H1 (cell line): Measurements from ENCODE around the gene RASSF5.

Experiments used
- CBX5 ChIP-seq: fragments of 300-800, 300-1000 bp; sonication (generic); IDR thresholded peaks from 2 replicates; pipeline ENCODE4 v1.7.1; 2016; ENCODE audit warnings: antibody characterized with exemption, low read length, low read depth
- CHD2 ChIP-seq: IDR thresholded peaks from 2 replicates; pipeline ENCODE4 v1.6.1; 2012; ENCODE audit warnings: low read length, improper control_type of control experiment
- CTCF ChIP-seq, 3 experiments: IDR thresholded peaks; 1 replicate in 2 of 3; 2 replicates in 1 of 3; pipeline versions ENCODE4 v1.5.1 to v1.6.1; 2011; ENCODE audit warnings: low read length in 3 of 3, mild to moderate bottlenecking in 3 of 3, inconsistent platforms in 2 of 3, low read depth in 1 of 3, moderate library complexity in 1 of 3; ENCODE audit not compliant: insufficient read depth in 1 of 3; ENCODE audit errors: control extremely low read depth in 1 of 3
- HDAC6 ChIP-seq: IDR thresholded peaks from one replicate; pipeline ENCODE4 v1.7.1; 2012; ENCODE audit warnings: low read depth, mild to moderate bottlenecking, inconsistent platforms, low read length, moderate library complexity
- JUND ChIP-seq: IDR thresholded peaks from 2 replicates; pipeline ENCODE4 v1.6.1; 2011; ENCODE audit warnings: mild to moderate bottlenecking, improper control_type of control experiment, low read length
- KDM5A ChIP-seq: fragments of 200-600 bp; IDR thresholded peaks from 2 replicates; pipeline ENCODE4 v1.7.1; 2012; ENCODE audit warnings: mild to moderate bottlenecking, low read length, inconsistent platforms, mixed read lengths
- POLR2A ChIP-seq, 2 experiments: IDR thresholded peaks; 1 replicate in 1 of 2; 2 replicates in 1 of 2; pipeline ENCODE4 v1.6.1; 2011; ENCODE audit warnings: low read depth in 2 of 2, low read length in 2 of 2, mild to moderate bottlenecking in 2 of 2; ENCODE audit errors: control extremely low read depth in 1 of 2
- POLR2AphosphoS5 ChIP-seq: IDR thresholded peaks from 2 replicates; pipeline ENCODE4 v1.6.1; 2011; ENCODE audit warnings: low read depth, low read length
- RFX5 ChIP-seq: IDR thresholded peaks from 2 replicates; pipeline ENCODE4 v1.6.1; 2011; ENCODE audit warnings: low read depth, low read length, improper control_type of control experiment, borderline replicate concordance
- SIN3A ChIP-seq, 2 experiments: IDR thresholded peaks in 1 of 2; conservative IDR thresholded peaks in 1 of 2; 2 replicates each; pipeline ENCODE4 v1.6.1; 2011 to 2012; ENCODE audit warnings: low read length in 2 of 2, improper control_type of control experiment in 1 of 2, low read depth in 1 of 2, mild to moderate bottlenecking in 1 of 2
- SP4 ChIP-seq: IDR thresholded peaks from 2 replicates; pipeline ENCODE4 v1.6.1; 2012; ENCODE audit warnings: low read length, inconsistent platforms
- TAF1 ChIP-seq: IDR thresholded peaks from 2 replicates; pipeline ENCODE4 v1.6.1; 2011; ENCODE audit warnings: mild to moderate bottlenecking, low read depth, low read length
- TAF7 ChIP-seq: optimal IDR thresholded peaks from 2 replicates; pipeline ENCODE3; 2011; ENCODE audit warnings: low read depth, mild to moderate bottlenecking, inconsistent platforms, low read length, moderate library complexity, borderline replicate concordance

- TF ChIP-seq TAF7 = no peak
- TF ChIP-seq TAF1 = no peak
- no peak for TF ChIP-seq POLR2A (IDR thresholded peaks at IDR 0.05; ENCODE audit: control extremely low read depth in 1 of 2, low read depth in 2 of 2, low read length in 2 of 2)
- no peak for TF ChIP-seq RFX5
- TF ChIP-seq CTCF (IDR thresholded peaks at IDR 0.05; ENCODE audit: control extremely low read depth in 1 of 3, insufficient read depth in 1 of 3, low read depth in 1 of 3, low read length in 3 of 3) = no peak
- no peak for TF ChIP-seq POLR2AphosphoS5
- no peak for TF ChIP-seq CHD2
- no peak for TF ChIP-seq HDAC6
- no peak for TF ChIP-seq CBX5
- no peak for TF ChIP-seq SIN3A (conservative IDR thresholded peaks at IDR 0.05 in 1 of 2, IDR thresholded peaks at IDR 0.05 in 1 of 2; ENCODE audit: low read depth in 1 of 2, low read length in 2 of 2)
- no peak for TF ChIP-seq KDM5A
- no peak for TF ChIP-seq SP4
- TF ChIP-seq JUND = no peak
Measured at GRCh38 chr1:206482611-206483010, 24.7 kb upstream of the RASSF5 start.
